Activated CD8-positive, alpha-beta memory T cell treated with anti-CD3 and anti-CD28 coated beads, Interleukin-2, amount 50 U/mL, for 1 hour (primary cell): Measurements from ENCODE around the gene TTC21A.

Source experiments
- DNase-seq: peaks from one replicate; pipeline ENCODE4 v3.0.0-alpha.2; 2020; ENCODE audit errors: extremely low read depth

The TTC21A gene

DNA sequence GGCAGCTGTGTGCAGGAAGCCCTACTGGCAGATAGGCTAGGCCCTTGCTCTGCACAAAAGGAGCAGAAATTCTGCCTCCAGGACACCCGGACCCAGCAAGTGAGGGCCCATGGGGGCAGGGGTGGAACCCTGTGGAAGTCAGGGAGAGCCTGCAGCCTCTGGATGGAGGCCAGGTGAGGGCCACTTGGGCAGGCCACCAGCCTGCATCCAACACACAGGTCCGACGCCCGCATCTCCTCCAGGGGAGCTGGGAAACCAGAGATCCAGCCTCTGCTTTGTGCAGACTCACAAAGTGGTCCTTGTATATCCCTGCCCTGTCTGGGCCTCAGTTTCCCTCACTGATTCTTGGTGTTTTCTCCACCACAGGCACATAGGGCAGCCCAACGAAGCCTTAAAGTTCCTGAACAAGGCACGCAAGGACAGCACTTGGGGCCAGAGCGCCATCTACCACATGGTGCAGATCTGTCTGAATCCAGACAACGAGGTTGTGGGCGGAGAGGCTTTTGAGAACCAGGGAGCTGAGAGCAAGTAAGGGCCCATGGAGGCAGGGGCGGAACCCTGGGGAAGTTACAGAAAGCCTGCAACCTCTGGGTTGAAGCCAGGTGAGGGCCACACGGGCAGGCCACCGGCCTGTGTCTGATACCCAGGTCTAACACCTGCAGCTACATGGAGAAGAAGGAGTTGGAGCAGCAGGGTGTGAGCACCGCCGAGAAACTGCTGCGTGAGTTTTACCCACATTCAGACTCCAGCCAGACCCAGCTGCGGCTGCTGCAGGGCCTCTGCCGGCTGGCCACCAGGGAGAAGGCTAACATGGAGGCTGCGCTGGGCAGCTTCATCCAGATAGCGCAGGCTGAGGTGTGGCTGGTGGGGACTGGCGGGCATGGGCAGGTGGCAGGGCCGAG, 29.3 kb downstream of the TTC21A start:
- no peak for DNase-seq

DNA sequence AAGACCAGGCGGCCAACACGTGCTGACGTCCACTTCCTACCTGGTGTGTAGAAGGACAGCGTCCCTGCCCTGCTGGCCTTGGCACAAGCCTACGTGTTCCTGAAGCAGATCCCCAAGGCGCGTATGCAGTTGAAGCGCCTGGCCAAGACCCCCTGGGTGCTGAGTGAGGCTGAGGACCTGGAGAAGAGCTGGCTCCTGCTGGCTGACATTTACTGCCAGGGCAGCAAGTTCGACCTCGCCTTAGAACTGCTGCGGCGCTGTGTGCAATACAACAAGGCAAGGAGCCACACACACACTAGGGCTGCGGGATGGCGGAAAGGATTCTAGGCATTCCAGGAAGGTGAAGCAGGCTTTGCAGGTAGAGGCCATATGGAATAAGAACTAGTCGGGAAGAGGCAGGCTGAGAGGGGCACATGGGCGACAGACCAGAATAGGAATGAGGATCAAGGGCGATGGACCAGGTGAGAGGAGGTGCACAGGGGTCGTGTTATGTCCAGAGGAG, 30.0 kb downstream of the TTC21A start:
- no peak for DNase-seq

DNA sequence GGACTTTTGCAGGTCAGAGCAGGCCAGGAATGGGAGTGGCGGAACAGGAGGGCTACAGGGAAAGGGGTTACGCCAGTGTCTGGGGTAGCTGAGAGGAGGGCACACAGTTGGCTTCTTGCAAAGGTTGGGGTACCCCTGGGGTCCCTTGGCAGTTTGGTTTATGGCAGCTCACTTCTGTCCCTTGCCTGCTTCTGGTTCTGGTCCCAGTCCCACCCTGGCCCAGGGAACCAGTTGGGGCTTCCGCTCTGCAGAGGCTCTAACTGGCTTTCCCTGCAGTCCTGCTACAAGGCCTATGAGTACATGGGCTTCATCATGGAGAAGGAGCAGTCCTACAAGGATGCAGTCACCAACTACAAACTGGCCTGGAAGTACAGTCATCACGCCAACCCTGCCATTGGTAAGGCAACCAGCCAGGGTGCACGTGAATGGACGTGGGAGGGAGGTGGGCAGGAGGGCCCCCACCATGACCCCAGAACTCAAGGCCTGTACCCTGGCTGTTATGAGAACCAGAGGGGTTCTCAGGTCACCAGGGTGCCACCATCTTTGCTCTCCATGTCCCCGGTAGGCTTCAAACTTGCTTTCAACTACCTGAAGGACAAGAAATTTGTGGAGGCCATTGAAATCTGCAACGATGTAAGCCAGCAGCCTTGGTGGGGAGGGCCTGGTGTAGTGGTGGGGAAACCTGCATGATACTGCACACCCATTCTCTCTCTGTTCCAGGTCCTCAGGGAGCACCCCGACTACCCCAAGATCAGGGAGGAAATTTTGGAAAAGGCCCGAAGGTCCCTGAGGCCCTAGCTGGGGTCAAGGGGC, 30.7 kb downstream of the TTC21A start:
- no peak for DNase-seq

DNA sequence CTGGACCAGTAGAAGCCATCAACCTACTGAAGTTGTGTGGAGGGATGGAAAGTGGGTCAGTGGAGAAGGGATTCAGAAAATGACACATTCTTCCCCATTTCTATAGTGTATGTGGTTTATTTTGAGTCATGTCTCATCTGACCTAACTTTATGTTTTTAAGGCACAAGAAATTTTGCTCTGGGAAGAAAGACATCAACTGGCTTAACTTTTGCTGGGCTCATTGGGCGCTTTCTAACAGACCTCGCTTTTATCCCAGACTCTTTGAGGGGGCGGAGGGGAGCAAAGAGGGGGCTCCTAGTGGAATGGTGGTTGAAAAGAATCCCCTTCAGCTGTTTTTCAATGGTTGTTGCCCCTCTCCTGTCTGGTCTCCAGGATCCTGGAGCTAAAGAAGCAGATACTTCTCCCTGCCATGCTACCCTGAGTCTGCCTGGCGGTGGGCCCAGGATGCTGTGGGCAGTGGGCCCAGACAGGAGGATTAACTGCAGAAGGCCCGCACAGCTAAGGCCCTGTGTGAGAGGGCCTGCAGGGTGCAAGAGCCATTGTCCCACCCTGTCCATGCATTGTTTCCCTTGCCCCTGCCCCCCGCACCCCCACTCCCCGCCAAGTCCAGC, 31.4 kb downstream of the TTC21A start:
- DNase-seq: no peak

DNA sequence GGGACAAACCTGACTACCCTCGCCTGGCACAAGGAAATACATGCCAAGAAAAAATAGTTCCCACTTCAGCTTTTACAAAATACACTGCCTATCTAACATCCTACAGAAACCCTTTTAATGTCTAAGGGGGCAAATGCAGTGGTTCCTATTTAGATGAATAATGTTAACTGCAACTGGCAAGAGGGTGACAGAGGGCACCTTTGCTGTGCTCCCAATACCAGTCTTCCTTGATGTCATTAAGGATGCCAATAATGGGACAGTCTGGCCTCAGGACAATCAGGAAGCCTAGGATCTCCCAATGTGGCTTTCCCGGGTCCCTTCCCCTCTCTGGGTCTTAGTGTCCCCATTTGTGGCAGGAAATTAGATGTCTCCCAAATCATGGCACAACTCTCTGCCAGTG, 32.0 kb downstream of the TTC21A start:
- no peak for DNase-seq

DNA sequence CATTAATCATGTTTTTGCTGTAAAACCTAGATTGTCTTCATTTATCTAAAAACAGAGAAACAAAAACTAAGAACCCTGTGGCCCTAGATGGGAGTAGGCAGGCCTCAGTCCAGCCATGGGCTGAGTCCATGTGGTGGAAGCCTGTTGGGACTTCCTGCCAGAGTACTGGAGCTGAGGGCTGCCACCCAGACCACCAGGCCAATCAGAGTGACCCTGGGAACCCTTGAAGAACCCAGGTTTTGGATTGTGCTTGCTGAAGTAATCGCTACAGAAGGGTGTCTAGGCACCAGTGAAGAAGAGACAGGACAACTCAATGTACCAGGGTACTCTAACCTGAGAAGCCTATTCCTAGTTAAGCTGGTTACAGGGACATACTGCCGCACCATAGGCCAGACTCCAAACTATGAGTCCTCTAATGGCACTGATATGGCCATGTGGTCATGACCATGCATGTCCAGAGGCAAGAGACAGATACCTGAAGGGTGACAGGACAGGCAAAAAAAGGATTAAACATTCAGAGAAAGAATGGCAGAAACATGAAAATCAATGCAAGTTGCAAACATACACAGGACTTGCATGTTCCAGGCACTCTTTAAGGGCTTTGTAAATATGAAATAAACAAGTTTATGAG, 33.0 kb downstream of the TTC21A start:
- DNase-seq: no peak

DNA sequence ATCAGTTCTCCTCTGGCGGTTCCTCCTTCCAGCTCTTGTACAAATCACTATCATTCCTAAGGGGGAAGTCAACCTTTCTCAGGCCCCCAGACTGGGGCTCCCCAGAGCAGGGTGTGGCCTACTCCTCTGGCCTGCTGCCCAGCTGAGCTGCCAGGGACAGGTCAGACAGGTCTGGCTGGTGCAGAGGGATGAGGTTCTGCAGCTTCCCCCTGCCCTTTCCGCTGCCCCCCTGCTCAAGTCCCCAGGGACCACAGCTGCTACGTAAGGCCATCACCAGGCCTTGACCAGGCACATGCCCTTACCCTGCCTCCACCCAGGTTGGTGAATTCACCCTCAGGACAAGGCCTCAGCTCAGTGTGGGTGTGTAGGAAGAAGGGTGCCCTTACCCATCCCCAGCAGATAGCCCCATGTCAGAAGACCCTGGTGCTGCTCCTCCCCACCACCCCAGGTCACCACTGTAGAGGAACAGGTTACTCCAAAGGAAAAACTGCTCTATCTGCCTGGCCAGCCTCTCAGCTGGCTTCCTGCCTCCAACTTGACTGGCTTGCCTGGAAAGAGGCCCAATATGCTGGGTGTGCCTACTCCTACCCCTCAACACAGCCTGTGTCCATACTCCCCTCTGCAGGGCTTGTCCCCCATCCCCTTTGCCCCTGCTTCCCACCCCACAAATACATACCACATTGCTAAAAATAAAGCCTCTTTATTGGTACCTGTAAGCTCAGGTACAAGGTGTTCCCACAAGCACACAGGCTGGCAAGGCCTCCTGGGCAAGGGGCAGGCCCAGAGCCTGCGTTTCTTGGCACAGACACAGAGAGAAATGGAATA, 33.9 kb downstream of the TTC21A start:
- no peak for DNase-seq

DNA sequence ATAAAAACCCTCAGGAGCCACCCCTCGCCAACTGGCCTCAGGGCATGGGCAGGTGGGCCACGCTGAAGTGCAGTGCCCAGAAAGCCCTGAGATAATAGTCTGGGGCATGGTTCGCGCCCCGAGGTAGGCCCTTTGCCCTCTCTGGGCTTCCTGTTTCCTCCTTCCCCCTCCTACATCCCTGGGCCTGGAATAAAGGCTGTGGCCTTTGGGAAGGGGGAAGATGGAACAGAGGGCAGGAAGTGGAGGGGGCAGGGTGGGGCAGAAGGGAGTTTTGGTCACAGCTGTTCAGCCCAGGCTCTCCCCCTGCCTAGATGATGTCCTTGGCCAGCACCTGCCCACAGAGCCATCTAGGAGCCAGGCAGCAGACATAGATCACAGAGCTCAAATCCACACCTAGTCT, 34.6 kb downstream of the TTC21A start:
- no peak for DNase-seq

DNA sequence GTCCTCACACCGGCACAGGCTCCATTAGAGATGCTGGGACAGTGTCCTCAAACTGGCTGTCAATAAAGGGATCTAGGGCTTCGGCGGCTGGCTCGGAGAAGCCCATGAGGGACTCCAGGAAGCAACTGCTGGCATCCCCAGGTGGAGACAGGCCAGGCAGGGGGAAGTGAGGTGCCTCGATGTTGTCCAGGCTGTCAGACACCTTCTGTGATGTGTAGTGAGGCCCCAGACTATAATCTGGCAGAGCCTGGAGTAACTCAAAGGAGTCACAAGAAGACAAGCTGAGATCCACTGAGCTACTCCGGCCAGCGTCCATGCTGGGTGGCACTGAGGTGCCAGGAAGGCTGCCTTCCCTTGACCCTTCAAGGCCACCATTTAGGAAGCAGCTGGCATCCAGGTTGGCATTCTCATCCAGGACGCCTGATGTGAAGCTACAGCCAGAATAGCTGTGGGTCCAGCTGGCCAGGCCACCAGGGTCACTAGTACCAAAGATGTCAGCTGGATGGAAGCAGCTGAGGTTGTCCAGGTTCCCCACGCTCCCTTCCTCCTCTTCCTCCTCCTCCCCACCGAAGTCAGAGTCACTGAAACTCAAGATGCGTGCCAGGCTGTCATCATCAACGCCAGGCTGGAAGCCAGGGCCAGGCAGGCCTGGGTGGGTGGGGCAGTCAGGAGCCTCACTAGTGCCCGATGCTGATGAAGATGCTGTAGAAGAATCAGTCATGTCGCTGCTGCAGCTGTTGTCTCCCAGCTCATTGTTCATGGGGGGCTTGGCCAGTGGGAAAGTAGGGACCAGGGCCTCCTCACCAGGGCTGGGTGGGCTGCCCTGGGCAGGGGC, 35.8 kb downstream of the TTC21A start:
- no peak for DNase-seq

DNA sequence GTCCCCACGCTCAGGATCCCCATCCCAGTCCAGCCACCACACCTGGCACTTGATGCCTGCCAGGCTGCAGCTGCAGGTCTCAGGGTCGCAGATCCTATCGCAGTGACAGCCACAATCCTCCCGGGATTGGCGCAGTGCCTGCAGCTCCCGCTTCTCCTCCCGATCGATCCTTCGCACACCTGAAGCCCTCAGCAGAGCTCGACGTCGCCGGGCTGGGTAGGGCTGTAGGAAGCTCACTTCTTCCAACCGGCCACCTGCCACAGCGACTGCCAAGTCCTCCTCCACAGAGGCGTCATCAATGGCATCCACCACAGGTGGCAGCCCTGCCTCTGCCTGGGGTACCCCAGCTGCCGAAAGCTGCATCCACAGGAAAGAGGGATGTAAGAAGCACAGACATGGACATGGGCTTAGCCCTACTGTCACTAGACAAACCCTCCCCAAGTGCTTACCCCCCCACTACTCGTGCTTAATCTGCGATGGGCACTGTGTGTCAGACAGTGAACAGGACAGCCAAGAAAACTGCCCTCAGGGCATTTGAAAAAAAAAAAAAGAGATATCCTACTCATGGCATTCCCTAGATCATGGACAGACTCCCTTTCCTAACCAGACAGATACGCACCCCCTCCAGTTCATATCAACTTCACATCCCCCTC, 36.7 kb downstream of the TTC21A start:
- DNase-seq: no peak

DNA sequence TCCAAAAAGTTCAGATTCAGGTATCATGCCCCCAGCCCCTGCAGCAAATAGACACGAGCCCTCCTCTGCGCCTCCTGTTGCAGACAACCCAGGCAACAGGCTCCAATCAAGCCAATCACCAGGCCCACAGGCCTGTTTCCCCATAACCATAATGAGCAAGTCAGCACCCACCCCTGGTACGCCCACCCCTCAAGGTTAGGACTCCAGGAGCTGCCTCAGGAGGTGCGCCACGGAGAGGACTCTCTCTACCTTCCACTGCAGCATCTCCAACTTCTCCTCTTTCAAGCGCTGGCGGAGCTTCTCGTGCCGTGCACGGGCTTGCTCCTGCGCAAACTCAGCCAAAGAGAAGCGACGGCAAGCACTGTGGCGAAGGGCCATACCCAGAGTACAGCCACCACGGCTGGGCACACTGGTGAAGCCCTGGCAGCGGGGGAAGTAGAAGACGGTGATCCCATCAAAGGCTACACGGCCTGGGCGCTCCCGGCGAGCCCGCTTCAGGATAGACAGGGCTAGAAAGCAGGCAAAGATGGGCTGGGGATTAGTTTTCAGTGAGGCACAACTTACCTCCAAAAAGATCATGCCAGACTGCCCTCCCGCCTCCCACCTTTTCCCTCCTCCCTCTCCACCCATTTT, 37.4 kb downstream of the TTC21A start:
- no peak for DNase-seq

DNA sequence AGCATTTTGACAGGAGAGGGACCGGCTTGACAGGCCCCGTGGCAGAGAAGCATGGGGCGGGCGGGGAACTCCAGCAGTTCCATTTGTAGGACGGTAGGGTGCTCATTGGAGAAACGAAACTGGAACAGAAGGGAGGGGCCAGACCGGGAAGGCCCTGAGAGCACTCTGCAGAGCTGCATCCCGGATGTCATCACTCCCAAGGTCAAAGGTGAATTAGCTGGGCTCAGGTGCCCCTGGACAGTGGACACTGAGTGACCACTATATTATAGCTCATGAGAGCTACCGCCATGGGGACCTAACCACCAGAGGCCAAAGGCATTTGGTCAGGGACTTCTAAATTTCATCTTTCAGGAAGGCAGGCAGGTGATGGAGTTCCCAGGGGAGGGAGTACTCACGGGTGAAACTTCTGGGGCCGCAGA, 38.6 kb downstream of the TTC21A start:
- no peak for DNase-seq

DNA sequence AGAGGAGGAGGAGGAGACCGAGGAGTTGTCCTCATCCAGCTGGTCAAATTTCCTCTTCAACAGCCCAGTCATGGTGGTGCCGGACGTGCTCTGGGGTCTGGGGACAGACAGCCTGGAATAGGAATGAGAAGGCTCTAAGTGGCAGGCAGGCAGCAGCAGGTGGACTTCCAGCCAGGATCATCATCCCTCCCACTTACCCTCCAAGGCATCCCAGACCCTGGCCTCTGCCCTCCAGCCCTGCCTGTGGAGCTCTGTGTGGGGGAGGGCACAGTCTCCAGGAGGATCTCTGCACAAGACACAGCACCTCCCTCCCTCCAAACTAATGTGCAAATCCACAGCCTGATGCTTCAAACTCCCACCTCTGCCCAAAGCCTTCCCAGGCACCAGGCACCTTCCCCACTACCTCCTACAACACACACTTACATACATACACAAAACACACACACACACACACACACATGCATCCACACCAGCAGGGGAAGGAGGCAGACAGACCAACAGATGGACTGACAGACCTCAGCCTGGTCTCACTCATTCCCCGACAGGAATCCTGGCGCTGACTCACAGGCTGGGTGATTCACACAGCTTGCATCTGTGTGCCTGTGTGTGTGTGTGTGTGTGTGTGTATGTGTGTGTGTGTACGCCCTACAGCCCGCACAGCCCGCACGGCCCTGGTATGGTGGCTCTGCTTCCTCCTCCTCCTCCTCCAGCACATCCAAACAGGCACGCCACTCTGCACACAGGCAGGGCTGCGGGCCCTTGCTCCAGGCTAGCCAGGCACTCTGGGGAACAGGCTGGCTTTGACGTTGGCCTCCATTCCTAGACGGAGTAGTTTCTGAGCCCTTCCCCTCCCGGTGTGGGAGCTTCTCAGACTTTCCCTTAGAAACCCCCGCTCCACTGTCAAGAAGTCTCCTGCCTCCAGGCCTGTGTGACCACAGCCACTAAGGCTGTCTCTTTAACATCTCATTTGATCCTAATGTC, 39.4 kb downstream of the TTC21A start:
- DNase-seq: peak; percentile 63

DNA sequence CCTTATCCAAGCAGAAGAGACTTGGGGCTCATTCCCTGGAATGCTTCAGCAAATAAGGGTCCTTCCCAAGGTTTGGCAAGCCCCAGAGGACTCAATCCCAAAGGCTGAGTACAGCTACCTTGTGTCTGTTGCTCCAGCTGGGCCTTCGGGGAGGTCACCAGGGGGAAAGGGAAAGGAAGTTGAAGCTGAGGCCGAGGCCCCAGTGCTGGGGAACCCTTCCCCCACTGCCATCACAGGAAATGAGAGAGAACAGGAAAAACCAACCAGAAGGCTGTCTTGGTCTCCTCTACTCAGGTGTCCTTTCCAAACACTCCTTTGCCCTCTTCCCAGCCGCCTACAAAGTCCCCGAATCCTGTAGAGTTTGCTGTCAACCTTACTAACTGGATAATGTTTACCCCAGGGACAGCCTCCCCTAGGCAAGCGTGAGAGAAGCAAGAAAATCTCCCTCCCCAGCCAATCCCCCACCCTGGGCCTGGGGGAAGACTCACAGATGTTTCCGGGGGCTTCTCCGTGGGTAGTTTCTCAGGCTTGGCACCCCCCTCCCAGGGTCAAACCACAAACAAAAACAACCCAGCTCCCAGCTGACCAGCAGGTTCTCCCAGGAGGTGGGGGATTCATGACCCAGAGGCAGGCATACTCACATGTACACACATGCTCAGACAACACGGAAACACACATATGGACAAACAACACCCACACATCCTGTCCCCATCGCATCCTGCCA, 40.4 kb downstream of the TTC21A start:
- DNase-seq: no peak

DNA sequence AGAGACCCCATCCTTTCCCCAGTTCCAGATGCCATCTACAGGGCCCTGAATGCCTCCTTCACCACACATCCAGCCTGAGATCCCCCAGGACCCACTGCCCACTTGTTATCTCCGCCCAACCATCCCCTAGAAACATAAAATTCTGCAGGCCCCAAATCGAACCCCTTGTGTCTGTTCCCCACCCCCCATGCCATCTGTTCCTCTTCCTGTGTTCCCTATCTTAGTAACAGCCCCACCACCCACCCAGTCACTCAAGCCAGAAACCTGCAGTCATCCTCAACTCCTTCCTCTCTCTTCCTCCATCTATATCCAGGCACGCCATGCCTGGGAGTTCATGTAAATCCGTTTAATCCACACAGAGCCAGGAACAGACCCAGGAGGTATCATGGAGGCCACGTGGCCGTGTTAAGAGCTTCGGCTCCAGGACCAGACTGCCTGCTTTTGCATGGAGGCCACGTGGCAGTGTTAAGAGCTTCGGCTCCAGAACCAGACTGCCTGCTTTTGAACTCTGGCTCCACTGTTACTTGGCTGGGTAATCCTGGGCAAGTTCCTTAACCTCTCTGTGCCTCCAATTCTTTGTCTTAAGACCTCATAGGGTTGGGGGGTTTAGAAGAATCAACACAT, 41.1 kb downstream of the TTC21A start:
- no peak for DNase-seq

DNA sequence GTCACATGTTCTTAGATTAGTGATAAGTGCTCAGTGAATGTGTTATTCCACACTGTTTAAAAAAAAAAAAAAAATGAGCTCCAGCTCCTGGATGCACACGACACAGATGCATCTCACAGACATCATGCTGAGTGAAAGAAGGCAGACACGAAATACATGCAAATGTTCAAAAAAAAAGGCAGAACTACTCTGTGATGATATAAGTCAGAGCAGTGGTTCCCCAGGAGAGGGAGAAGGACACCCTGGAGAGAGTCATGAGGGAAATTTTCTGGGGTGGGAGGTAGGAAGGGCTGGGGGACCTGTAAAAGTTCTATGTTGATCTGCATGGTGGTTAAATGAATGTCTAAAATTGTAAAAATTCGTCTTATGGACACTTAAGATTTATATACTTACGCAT, 41.6 kb downstream of the TTC21A start:
- DNase-seq: no peak
